K562 (cell line): ENCODE measurements around the gene SLC7A1. TPM values are rescaled to one million over a fixed set of nuclear protein-coding genes. Genes with fewer than 3 reads are reported as not detected.

ENCODE experiments used
- ATAC-seq: fragments of 200-7000 bp; cut with Tn5 transposase; 3 replicates; pipeline ENCODE4 v1.9.1; 2020; ENCODE audit warnings: moderate library complexity
- BruUV-seq: library from RNA; stranded (reverse); fragments of 400-500 nt; replicated peaks from 2 replicates; lab custom pipeline; 2021; lab: Mats Ljungman, UMichigan
- CTCF ChIA-PET: fragments of 300-600 bp; formaldehyde crosslinking; extraction: SDS; loops from one replicate; lab custom pipeline; 2021; ENCODE audit warnings: low intra/inter-chr PET ratio; lab: Yijun Ruan, JAX
- POLR2A ChIA-PET: fragments of 300-600, 350-650 bp; sonication (Branson Sonifier 250); formaldehyde crosslinking; extraction: SDS; loops from one replicate; lab custom pipeline; 2021; ENCODE audit warnings: antibody characterized with exemption, inconsistent platforms; lab: Yijun Ruan, JAX
- DNase-seq, 4 experiments: peaks; one replicate each; pipeline versions ENCODE4 v3.0.0 to v3.0.0-alpha.2; 2011 to 2018; ENCODE audit warnings: low spot score in 3 of 4, mixed read lengths in 3 of 4; ENCODE audit errors: extremely low read depth in 1 of 4
- FAIRE-seq: peaks from 2 replicates; lab custom pipeline; 2011; peaks lifted over from hg19 to GRCh38; lab: Jason Lieb, UNC
- H2AFZ ChIP-seq: 2 replicates; pipeline ENCODE4 v1.6.0; 2011; ENCODE audit warnings: low read depth, low read length, control low read depth, inconsistent platforms
- H3K27ac ChIP-seq: fragments of 200-600 bp; 3 replicates; pipeline ENCODE4 v1.8.0; 2011; ENCODE audit warnings: low read depth, mild to moderate bottlenecking, control low read depth, inconsistent platforms, low read length, moderate library complexity, mixed read lengths; ENCODE audit errors: extremely low read depth
- H3K27me3 ChIP-seq, 2 experiments: fragments of 300-600 bp in 1 of 2; 2 replicates in 1 of 2; 3 replicates in 1 of 2; pipeline versions ENCODE4 v1.6.0 to v1.8.0; 2011; ENCODE audit warnings: inconsistent platforms in 2 of 2, low read length in 2 of 2, mild to moderate bottlenecking in 1 of 2, mixed read lengths in 1 of 2, moderate library complexity in 1 of 2; ENCODE audit not compliant: control insufficient read depth in 2 of 2, insufficient read depth in 2 of 2
- H3K36me3 ChIP-seq: fragments of 300-600 bp; 3 replicates; pipeline ENCODE4 v1.8.0; 2011; ENCODE audit warnings: mild to moderate bottlenecking, low read length, inconsistent platforms; ENCODE audit not compliant: control insufficient read depth, insufficient read depth
- H3K4me1 ChIP-seq, 2 experiments: fragments of 200-600 bp in 1 of 2; replicated peaks in 1 of 2; 2 replicates in 1 of 2; 3 replicates in 1 of 2; pipeline versions ENCODE4 v1.5.1 to v1.8.0; 2011; ENCODE audit warnings: inconsistent platforms in 2 of 2, low read length in 2 of 2, mild to moderate bottlenecking in 1 of 2, mixed read lengths in 1 of 2, moderate library complexity in 1 of 2; ENCODE audit not compliant: control insufficient read depth in 2 of 2, insufficient read depth in 2 of 2
- H3K4me2 ChIP-seq: 2 replicates; pipeline ENCODE4 v1.6.1; 2011; ENCODE audit warnings: low read length, control low read depth, inconsistent platforms, mixed read lengths; ENCODE audit not compliant: insufficient read depth
- H3K4me3 ChIP-seq: fragments of 200-600 bp; sonication (generic), shearing (Covaris generic); 2 replicates; pipeline ENCODE4 v1.5.1; 2016; ENCODE audit warnings: control low read depth, inconsistent platforms
- H3K79me2 ChIP-seq: fragments of 200-600 bp; 3 replicates; pipeline ENCODE4 v1.8.0; 2011; ENCODE audit warnings: low read length, inconsistent platforms; ENCODE audit not compliant: control insufficient read depth, insufficient read depth
- H3K9ac ChIP-seq, 2 experiments: 2 replicates each; pipeline versions ENCODE4 v1.6.0 to v1.6.1; 2011; ENCODE audit warnings: low read depth in 2 of 2, low read length in 2 of 2, control low read depth in 1 of 2, inconsistent platforms in 1 of 2, mild to moderate bottlenecking in 1 of 2, mixed read lengths in 1 of 2; ENCODE audit not compliant: insufficient read depth in 1 of 2
- H3K9me1 ChIP-seq: one replicate; pipeline ENCODE4 v1.6.0; 2011; ENCODE audit warnings: inconsistent platforms, mild to moderate bottlenecking, low read length, moderate library complexity; ENCODE audit not compliant: control insufficient read depth, insufficient read depth
- H3K9me3 ChIP-seq: replicated peaks from 2 replicates; pipeline ENCODE4 v1.5.1; 2011; ENCODE audit warnings: low read depth, low read length, inconsistent platforms; ENCODE audit not compliant: control insufficient read depth, insufficient read depth
- H4K20me1 ChIP-seq: replicated peaks from 2 replicates; pipeline ENCODE4 v1.6.1; 2011; ENCODE audit warnings: low read length, inconsistent platforms, mixed read lengths; ENCODE audit not compliant: control insufficient read depth, insufficient read depth
- ADNP ChIP-seq: fragments of 200-800 bp; sonication (Bioruptor generic); IDR thresholded peaks from 2 replicates; pipeline ENCODE4 v1.6.1; 2016; ENCODE audit warnings: missing genetic modification characterization, missing compliant biosample characterization
- FOXA1 ChIP-seq: fragments of 450-650 bp; IDR thresholded peaks from 2 replicates; pipeline ENCODE4 v1.6.1; 2016; ENCODE audit warnings: mild to moderate bottlenecking, borderline replicate concordance
- MCM3 ChIP-seq: fragments of 450-650 bp; IDR thresholded peaks from 2 replicates; pipeline ENCODE4 v1.6.1; 2016
- RBM34 ChIP-seq: fragments of 200-400 bp; formaldehyde crosslinking; IDR thresholded peaks from 2 replicates; pipeline ENCODE4 v1.6.1; 2018; ENCODE audit warnings: low read length, borderline replicate concordance; ENCODE audit not compliant: insufficient read depth
- ZFP1 ChIP-seq: fragments of 450-650 bp; formaldehyde crosslinking; IDR thresholded peaks from 2 replicates; pipeline ENCODE4 v1.4.0; 2020; ENCODE audit warnings: mild to moderate bottlenecking, mixed read lengths
- WGBS: fragments of 100-300 bp; shearing (Covaris generic); methylation state at CpG from one replicate; pipeline ENCODE4 v1.1.6; 2016; ENCODE audit warnings: low coverage, mixed read lengths; ENCODE audit not compliant: insufficient coverage; ENCODE audit errors: missing lambda C conversion rate; 5-methylcytosine and 5-hydroxymethylcytosine counted together
- in situ Hi-C: fragments of 300-500 bp; cut with MboI; formaldehyde crosslinking; loops from 4 replicates; pipeline ENCODE4 v1.15.0; 2018; ENCODE audit warnings: inconsistent platforms, mixed read lengths
- intact Hi-C: fragments of 100-400 bp; cut with micrococcal nuclease; formaldehyde crosslinking; loops from 2 replicates; pipeline ENCODE4 v1.14.2; 2022
- polyA plus RNA-seq, 8 experiments: library from polyadenylated mRNA; depleted of rRNA in 4 of 8; stranded (reverse) in 5 of 8; unstranded in 3 of 8; fragments of >200 nt; fragmentation: Nextera tagmentation in 2 of 8; fragmentation: Illumina TruSeq in 1 of 8; extraction: Ambion mirVana in 2 of 8; extraction: Trizol in 1 of 8; gene quantifications; 2 replicates each; pipeline versions ENCODE4 v1.2.1 to v1.2.3, GENCODE V29; 2011 to 2014; ENCODE audit warnings: inconsistent platforms in 1 of 8, missing spikeins in 1 of 8
- total RNA-seq, 7 experiments: library from RNA; depleted of rRNA in 6 of 7; stranded (reverse); fragments of >200 nt in 6 of 7; fragmentation: Illumina TruSeq in 2 of 7; extraction: Trizol in 2 of 7; gene quantifications; 2 replicates each; pipeline versions ENCODE4 v1.2.1 to v1.2.3, GENCODE V29; 2011 to 2021; ENCODE audit warnings: low replicate concordance in 1 of 7
- TF ChIP-seq, protein P1 (sequence below): sonication (generic); formaldehyde crosslinking; IDR thresholded peaks from 2 replicates; pipeline ENCODE4 v1.8.0; 2022; ENCODE audit warnings: missing genetic modification reagents, mild to moderate bottlenecking, borderline replicate concordance
- TF ChIP-seq, protein P2 (sequence below): sonication (generic); formaldehyde crosslinking; IDR thresholded peaks from 2 replicates; pipeline ENCODE4 v1.8.1; 2023; ENCODE audit warnings: mild to moderate bottlenecking, missing genetic modification reagents
- TF ChIP-seq, protein P3 (sequence below), 2 experiments: IDR thresholded peaks in 1 of 2; conservative IDR thresholded peaks in 1 of 2; 2 replicates each; pipeline ENCODE4 v1.6.1; 2016; ENCODE audit warnings: low read depth in 2 of 2, mild to moderate bottlenecking in 1 of 2, missing compliant biosample characterization in 1 of 2, missing genetic modification characterization in 1 of 2, moderate library complexity in 1 of 2

SLC7A1 gene
- total and polyA plus RNA-seq, 9 of the 15 experiments (the other 6 are each of a cell fraction or from before 2014, with no cell fraction given), result 3.3 to 69.7 (median 10.8) TPM

DNA sequence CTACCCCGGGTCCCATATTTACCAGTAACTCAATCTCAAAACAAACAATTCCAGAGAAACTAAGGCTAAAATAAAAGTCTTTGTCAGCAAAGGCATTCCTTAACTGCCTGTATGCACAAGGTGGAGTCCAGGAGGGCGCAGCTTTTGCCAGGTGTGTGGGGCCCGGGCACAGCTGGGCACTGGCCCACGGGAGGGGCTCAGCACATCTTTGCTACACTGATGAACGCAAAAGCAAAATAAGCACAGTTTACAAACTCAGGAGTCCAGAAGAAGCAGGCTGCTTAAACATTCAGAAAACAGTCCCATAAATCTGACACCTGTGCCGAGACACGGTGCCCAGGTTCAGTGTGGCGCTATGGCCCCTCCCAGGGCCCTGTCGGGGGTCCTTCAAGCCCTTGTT lies 70.8 kb downstream of the SLC7A1 start (continued):
- TF ChIP-seq, protein P1, sequence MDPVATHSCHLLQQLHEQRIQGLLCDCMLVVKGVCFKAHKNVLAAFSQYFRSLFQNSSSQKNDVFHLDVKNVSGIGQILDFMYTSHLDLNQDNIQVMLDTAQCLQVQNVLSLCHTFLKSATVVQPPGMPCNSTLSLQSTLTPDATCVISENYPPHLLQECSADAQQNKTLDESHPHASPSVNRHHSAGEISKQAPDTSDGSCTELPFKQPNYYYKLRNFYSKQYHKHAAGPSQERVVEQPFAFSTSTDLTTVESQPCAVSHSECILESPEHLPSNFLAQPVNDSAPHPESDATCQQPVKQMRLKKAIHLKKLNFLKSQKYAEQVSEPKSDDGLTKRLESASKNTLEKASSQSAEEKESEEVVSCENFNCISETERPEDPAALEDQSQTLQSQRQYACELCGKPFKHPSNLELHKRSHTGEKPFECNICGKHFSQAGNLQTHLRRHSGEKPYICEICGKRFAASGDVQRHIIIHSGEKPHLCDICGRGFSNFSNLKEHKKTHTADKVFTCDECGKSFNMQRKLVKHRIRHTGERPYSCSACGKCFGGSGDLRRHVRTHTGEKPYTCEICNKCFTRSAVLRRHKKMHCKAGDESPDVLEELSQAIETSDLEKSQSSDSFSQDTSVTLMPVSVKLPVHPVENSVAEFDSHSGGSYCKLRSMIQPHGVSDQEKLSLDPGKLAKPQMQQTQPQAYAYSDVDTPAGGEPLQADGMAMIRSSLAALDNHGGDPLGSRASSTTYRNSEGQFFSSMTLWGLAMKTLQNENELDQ (CRISPR knock-in tag), result no peak
- TF ChIP-seq RBM34, result no peak
- TF ChIP-seq ADNP, result no peak
- no peak for TF ChIP-seq FOXA1
- no peak for TF ChIP-seq ZFP1 (CRISPR knock-in tag)
- no peak for TF ChIP-seq MCM3

DNA sequence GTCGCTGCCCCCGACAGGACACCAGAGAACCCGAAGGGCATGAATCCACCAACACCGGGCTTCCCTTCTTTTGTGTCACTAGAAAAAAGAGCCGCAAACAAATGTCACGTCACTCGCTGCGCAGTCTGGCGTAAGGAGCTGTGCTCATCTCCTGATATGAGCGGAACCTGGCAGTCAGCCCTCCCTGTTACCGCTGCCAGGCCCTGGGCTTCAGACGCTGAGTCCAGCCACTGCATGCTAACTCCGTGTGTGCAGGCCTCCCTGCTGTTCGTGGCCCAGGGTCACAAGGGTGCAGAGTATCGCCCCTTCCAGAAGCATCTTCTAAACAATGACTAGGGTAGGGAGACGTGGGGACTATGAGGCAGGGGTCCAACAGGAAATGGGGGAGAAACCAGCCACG lies 71.3 kb downstream of the SLC7A1 start:
- Histone ChIP-seq H2AFZ (no peak overlapping the region), H3K9me1 (no peaks in the 10 kb centered on the region), H3K4me1 (no peaks in the 10 kb centered on the region), H3K9ac (no peak overlapping the region), H3K36me3 (peaks cover 69% of the 10 kb centered on the region), H3K79me2 (no peaks in the 10 kb centered on the region), H3K27ac (no peak overlapping the region), H3K9me3 (no peaks in the 10 kb centered on the region), H4K20me1 (no peaks in the 10 kb centered on the region; the same call in 1 of the 2 replicates), H3K4me3 (no peak overlapping the region), H3K27me3 (no peaks in the 10 kb centered on the region), H3K4me2 (no peak overlapping the region)
- 87% methylated on average over 10 of the region's 17 CpGs for WGBS
- ChIA-PET POLR2A (no interaction called here), CTCF (no interaction called here)
- FAIRE-seq, result no peak
- intact Hi-C loops, result no loop called here
- in situ Hi-C loops, result no loop called here
- no TSS peak for BruUV-seq
- TF ChIP-seq, protein P2, sequence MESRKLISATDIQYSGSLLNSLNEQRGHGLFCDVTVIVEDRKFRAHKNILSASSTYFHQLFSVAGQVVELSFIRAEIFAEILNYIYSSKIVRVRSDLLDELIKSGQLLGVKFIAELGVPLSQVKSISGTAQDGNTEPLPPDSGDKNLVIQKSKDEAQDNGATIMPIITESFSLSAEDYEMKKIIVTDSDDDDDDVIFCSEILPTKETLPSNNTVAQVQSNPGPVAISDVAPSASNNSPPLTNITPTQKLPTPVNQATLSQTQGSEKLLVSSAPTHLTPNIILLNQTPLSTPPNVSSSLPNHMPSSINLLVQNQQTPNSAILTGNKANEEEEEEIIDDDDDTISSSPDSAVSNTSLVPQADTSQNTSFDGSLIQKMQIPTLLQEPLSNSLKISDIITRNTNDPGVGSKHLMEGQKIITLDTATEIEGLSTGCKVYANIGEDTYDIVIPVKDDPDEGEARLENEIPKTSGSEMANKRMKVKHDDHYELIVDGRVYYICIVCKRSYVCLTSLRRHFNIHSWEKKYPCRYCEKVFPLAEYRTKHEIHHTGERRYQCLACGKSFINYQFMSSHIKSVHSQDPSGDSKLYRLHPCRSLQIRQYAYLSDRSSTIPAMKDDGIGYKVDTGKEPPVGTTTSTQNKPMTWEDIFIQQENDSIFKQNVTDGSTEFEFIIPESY (CRISPR knock-in tag), result no peak
- TF ChIP-seq, protein P3, sequence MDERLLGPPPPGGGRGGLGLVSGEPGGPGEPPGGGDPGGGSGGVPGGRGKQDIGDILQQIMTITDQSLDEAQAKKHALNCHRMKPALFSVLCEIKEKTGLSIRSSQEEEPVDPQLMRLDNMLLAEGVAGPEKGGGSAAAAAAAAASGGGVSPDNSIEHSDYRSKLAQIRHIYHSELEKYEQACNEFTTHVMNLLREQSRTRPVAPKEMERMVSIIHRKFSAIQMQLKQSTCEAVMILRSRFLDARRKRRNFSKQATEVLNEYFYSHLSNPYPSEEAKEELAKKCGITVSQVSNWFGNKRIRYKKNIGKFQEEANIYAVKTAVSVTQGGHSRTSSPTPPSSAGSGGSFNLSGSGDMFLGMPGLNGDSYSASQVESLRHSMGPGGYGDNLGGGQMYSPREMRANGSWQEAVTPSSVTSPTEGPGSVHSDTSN (CRISPR knock-in tag; IDR thresholded peaks at IDR 0.05; ENCODE audit: low read depth), result no peak
- TF ChIP-seq, protein P3 (tag; conservative IDR thresholded peaks at IDR 0.05; ENCODE audit: low read depth), result no peak
- ATAC-seq, result no peak
- DNase-seq, result no peak
